Gastroesophageal sphincter (tissue), 3 donors: ENCODE measurements around the gene SLAMF9.
A peak's percentile ranks its signal among the peaks of the same experiment; 100 is the strongest.

Source experiments
- CTCF ChIP-seq, 4 experiments: fragments of 200-600 bp in 2 of 4; fragments of 450-650 bp in 2 of 4; sonication (generic) in 1 of 4; IDR thresholded peaks; one replicate each; pipeline ENCODE4 v1.5.1; 2017 to 2019; ENCODE audit warnings: antibody characterized with exemption in 4 of 4, mild to moderate bottlenecking in 2 of 4, moderate library complexity in 2 of 4
- EP300 ChIP-seq: sonication (generic); formaldehyde crosslinking; IDR thresholded peaks from one replicate; pipeline ENCODE4 v1.6.1; 2017; ENCODE audit warnings: antibody characterized with exemption, mild to moderate bottlenecking

GRCh38 chr1:159936273-159936904 is 17.6 kb downstream of the SLAMF9 start:
- peak in 3 of 4 experiments; percentile 96 to 98 (median 98) for TF ChIP-seq CTCF (IDR thresholded peaks at IDR 0.05)
- no peak for TF ChIP-seq EP300
